ENCODE results near the gene CTBP2. TPM values are rescaled to one million over a fixed set of nuclear protein-coding genes. Genes with fewer than 3 reads are reported as not detected.
A peak's percentile ranks its signal among the peaks of the same experiment; 100 is the strongest.
"Not testable (repeated sequence)": the region's sequence is repeated elsewhere in the genome, so short reads cannot be mapped to it uniquely, and the experiment has no call there.

Gene CTBP2
- total RNA-seq, 1 donor from 2014 or later = 58.2 TPM

DNA sequence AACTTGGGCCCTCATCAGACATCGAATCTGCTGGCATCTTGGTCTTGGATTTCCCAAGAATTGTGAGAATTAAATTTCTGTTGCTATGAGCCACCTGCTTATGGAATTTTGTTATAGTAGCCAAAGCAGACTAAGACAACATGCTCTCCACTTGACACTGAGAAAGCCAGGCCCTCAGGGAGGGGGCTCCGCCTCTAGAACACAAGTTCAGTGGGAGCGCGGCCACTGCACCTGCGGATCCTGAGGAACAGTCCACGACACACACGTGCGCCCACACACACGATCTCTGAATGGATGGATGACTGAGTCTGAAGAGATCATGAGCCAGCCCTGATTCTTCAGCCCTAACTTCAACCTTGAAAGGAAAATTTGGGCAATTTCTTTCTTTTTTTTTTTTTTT is 73.7 kb downstream of the CTBP2 start:
- no peak for DNase-seq

DNA sequence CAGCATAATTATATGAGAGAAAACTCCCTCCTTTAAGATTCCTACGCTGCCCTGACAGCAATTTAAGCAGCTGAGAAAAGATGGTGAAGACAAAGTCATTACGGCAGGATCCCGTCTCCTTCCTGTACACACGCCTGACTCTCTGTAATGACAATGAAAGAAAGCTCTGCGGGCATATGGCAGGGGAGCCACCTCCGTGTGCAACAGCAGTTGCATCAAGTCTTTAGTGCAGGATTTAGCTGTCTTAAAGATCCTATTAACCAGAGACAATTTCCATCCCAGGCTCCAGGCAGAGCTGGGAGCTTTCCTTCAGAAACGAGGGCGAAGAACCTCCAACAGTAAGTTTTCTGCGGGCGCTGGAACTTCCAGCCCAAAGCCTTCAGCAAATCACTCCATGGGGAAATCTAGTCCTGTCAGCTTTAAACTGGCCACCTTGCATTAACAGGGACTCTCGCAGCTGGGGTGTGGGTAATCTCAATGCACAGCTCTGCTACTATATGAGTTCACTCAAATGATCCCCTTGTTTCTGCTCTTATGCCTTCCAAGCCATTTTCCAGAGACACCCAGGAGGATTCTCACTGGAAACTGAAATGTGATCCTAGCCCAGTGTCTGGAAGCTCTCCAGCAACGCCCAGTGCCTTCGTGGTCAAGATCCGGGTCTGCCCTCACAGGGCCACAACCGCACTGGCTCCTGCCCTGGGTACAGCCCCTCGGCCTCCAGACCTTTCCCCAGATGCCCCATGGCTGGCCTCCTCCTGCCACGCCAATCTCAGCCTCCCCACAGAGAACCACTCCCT is 74.9 kb downstream of the CTBP2 start:
- DNase-seq = peak; percentile 62

- DNase-seq = peak; percentile 77
Observed at GRCh38 chr10:125084614-125085257, 75.6 kb downstream of the CTBP2 start.

DNA sequence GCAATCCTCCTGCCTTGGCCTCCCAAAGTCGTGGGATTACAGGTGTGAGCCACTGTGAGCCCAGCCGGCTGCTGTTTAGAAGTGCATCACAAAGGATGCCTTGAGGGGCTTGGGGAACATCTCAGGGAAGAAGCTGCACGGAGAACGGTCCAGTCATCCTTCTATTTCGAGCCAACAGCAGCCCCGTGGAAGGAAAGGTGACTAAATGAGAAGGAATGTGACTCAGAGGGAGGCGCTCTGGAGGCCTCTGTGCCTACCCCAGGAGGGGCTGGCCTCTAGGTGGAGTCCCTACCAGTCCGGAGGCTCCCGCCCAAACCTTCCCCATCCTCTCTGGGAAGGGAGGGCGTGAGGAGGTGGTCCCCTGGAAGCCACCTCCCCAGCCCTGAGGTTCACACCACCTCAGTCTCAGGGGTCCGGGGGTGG is 76.2 kb downstream of the CTBP2 start:
- peak; percentile 67 for DNase-seq

- no peak for DNase-seq
Observed at GRCh38 chr10:125083576-125083920, 76.8 kb downstream of the CTBP2 start.

- peak; percentile 56 for DNase-seq
Observed at GRCh38 chr10:125082881-125083575, 77.3 kb downstream of the CTBP2 start.

DNA sequence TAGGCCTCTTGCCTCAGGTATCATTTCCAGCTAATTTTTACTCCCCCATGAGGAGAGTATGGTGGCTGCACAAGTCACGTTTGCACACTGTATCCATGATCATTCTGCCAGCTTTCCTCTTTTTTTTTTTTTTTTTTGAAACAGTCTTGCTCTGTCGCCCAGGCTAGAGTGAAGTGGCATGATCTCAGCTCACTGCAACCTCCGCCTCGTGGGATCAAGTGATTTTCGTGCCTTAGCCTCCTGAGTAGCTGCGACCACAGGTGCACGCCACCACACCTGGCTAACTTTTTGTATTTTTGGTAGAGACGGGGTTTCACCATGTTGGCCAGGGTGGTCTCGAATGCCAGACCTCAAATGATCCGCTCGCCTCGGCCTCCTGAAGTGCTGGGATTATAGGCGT is 77.9 kb downstream of the CTBP2 start:
- DNase-seq = not testable (repeated sequence)

DNA sequence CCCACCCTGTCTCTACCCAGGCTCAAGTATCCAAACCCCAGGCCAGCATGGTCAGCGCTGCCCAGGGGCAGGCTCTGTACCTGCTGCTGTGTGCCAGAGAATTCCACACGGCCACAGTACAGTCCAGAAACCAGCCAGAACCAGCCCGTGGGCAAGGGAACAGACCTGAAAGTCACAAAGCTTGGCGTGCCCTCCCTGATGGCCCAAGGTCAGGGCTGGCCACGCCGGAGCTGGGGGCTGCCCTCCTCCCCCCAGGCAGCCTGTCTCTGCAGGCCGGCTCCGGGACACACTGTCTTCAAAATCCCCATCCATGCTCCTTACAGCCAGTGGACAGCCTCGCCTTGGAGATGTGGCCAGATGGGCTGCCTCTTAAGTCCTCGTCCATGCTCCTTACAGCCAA is 78.4 kb downstream of the CTBP2 start:
- DNase-seq = no peak

DNA sequence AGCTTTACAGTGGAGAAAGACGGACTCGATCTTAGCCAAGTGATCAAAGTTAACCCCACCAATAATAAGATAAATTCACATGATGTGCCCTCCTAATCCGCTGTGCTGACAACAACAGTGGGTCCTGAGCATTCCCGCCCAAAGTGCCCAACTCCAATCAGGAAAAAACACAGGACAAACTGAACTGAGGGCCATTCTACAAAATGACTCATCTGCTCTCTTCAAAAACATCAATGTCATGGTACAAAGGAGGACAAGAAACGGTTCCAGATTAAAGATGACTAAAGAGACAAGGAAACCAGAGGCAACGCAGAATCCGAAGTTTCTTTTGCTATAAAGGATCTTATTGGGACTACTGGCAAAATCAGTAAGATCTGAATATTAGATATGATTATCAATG is 79.4 kb downstream of the CTBP2 start:
- no peak for DNase-seq

DNA sequence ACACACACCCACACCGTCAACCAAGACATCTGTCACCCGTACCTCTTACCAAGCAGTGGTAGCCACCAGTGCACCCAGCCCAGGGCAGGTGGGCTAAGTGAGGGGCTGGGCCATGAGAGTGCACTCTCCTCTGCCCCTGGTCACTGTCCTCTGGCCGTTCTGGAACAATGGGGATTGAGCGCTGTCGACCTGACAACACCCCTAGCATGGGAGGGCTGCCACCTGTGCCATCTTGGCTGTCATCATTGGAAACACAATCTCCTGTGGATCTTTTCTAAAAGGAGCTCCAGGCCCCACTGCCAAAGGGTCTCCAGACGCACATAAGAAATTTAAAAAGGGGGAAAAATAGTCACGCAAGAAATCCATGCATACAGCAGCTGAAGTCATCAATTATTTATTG is 80.1 kb downstream of the CTBP2 start:
- DNase-seq = no peak

DNA sequence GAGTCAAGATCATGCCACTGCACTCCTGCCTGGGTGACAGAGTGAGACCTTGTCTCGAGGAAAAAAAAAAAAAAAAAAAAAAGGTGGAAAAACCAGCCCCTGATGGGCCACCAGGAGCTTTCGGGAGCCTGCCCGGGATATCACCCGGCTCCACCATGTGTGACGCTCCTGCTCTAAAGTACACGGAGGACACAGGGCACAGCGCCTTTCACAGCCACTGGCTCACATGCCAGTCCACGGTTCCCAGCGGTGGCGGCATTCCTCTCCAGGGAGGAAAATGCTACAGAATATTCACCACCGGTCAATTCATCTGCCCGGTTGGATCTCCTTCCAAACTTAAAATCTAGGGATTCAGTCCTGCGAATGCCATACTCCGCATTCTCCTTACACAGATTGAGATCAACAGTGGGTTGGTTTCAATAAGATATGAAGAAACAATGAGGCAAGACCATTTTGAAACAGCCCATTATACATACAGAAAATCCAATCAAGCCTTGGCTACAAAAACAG is 81.2 kb downstream of the CTBP2 start:
- no peak for DNase-seq

DNA sequence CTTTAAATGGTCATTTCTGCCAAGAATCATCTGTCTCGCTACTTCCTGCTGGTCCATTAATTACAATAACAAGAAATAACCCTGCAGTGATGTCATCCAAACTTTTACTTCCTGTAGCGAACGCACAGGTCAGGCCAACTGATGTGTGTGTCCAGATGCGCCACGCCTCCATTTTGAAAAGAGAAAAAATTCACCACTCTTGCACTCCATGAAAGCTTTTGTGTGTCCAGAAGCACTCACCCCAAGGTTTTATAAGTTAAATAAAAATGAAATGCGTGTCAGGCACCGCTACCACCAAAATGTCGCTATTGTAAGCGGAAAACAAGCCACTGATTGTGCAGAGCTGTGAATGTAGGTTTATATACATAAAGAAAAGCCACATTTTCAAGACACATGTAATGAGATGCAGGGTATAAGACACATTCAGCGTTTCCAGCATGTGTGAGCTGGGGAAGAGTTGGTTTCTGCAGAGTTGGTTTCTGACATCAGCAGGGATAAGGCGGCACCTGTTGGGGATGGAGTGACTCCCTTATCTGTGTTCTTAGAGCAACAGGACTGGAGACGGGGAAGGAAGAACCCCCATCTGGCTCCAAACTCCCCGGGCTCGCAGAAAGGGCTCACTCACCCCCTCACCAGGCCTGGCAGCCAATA is 83.3 kb downstream of the CTBP2 start:
- DNase-seq = peak; percentile 72

DNA sequence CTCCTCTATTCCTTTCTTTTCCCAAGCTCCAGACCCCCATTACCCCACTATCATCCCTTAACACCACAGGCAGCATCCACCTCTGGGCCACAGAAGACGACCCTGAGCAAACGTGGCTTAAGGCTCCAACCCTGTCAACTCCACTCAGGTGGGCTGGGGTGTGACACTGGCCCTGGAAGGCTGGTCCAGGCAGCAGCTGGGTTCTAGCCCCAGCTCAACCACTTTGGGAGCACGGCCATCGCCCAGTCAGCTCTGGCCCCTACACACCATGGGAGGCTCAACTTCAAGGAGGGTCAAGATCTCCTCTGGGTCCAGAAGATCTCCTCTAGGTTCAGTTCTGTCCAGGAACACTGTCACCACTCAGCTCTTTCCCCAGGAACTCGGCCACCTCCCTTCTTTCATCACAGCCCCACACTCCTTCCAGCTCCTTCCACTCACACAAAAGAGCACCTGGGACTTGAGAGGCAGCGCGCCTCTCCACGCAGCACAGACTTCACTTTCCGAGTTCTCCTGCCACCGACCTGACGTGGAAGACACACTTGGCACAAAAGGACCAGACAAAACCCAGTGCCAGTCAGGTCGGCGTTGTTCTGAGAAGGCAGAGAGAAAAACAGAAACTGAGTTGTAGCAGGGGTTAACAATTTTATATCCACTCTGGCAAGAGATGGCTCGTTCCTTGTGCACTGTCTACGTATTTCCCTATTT is 84.1 kb downstream of the CTBP2 start:
- DNase-seq = no peak

DNA sequence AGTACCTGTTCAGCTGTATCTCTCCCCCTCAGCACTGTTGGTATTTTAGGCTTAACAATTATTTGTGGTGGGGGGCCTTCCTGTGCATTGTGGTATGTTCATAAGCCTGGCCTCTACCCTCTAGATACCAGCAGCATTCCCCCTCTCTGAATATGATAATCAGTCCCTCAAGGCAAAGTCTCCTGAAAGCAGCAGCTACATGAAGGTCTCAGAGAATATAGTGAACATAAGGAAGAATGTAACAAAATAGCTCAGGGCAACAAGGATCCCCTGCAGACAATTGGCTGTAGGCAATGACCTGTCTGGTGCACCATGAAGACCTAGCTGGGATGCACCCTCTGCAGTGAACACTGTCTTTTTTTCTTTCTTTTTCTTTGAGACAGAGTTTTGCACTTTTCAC is 86.4 kb downstream of the CTBP2 start:
- DNase-seq = no peak

- DNase-seq = no peak
Observed at GRCh38 chr10:125072794-125073193, 87.6 kb downstream of the CTBP2 start.

- no peak for DNase-seq
Observed at GRCh38 chr10:125071008-125071407, 89.4 kb downstream of the CTBP2 start.

DNA sequence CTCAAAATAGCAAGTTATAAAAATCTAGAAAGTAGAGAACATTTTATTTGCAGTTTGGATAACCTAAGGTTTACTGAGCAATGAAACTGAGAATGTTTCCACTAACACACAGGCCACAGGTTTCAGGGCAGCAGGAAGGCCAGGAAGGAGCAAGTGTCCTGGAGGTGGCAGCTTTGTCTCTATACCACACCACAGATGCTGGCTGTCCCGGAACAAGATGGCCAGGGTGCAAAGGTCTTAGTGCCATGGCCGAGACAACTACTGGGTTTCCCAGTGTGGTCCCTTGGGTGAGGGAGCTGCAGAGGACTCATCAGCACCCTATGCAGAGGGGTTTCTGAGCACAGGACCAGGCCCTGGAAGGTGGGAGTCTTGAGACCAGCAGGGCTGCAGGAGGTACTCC is 92.0 kb downstream of the CTBP2 start:
- DNase-seq = no peak

- DNase-seq = no peak
Observed at GRCh38 chr10:125067764-125068163, 92.6 kb downstream of the CTBP2 start.

DNA sequence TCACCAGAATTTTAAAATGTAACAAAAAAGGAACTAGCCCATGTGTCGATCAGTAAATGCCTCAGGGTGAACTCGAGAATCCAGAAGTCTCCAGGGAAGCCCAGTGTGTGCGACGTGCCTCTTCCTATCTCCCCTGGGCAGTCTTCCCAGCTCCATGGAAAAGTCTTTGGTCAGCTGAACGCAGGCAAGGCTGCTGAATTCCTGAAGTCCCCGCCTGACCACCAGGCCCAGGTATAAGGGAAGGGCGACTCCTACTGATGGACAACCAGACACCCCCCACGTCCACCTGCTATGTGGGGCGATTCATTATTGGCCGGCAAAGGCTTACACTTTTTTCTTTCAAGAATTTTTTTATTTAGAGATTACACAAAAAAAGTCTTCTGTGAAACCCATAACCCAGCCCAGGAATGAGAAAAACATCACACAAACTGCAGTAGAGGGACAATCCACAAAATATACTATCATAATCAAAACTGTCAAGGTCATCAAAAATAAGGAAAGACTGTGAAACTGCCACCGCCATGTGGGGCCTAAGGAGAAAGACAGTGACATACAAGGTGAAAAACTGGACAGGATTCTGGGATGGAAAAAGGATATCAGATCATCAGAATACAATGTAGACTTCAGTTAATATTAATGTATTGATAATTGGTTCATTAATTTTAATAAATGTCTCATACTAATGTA is 93.5 kb downstream of the CTBP2 start:
- no peak for DNase-seq

DNA sequence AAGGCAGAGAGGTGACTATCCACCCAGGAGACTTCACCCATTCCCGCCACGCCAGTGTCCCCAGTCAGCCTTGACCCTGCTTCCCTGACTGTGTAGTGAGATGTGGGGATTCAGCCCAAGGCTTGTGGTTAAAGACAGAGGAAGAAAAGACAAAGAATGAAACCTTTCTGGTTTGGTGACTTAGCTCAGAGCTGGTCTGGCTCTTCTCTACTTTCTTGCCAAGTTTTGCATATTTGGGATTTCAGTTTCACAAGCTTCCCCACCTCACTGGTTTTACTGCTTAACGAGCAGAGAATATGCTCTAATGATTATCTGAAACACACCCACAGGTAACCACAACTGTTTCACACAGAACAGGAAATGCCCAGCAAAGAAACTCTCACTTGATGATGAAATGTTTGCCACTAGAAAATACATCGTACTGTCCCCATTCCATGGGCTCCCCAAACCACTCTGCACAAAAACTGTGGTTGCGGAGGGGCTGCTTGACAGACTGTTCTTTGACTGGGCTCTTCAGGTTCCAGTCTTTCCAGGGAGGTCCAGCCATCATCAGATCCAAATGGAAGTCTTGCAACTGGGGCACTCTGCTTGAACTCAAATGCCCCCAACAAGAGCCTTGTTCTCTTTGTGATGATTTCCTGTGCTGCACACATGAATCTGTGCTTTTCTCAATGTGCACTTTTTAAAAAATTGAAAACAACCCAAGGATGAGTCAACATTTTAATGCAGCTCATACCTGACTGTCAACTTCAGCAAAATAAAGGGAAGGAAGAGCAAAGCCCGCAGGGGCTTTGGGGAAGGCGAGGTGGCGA is 95.5 kb downstream of the CTBP2 start:
- DNase-seq = peak; percentile 77

Data from tongue (tissue), 2 donors.